Activated T-cell treated with anti-CD3 and anti-CD28 coated beads for 4 hours (primary cell): ENCODE results near the gene BCL10.
A peak's percentile ranks its signal among the peaks of the same experiment; 100 is the strongest.
"Not testable (repeated sequence)": the region's sequence is repeated elsewhere in the genome, so short reads cannot be mapped to it uniquely, and the experiment has no call there.

ENCODE experiments used
- DNase-seq: peaks from one replicate; pipeline ENCODE4 v3.0.0-alpha.2; 2020

Gene BCL10

DNA sequence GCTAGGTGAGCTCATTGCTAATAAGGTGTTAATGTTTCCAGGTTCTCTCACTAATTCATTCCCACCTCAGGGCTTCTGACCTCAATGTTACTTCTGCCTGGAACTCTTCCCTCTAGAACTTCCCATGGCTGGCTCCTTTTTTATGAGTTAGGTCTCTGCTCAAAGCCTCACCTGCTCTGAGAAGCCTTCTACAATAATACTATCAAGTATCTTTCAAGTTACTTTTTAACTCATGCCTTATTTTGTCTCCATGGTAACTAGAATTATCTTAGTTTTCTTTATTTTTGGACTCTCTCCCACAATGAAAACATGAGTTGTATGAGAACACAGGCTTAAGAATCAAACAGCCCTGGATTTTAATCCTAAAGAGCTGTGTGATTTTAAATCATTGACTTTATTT is 13.4 kb downstream of the BCL10 start:
- no peak for DNase-seq

DNA sequence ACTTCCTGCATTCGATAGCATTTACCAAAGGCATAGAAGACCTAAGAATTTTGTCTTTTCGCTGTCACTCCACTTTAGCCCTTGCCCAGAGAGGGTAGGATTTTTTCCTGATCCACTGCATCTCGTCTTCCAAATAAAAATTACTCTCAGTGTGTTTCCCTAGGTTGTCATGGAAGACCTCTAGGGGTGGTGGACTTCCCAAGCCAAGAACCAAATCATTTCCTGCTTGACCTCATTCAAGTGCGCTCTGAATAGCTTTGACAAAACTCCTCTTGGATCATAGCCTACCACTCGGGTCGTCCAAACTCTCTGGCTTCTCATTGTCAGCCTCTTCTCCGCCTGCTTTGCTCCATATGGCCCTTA is 16.5 kb downstream of the BCL10 start:
- no peak for DNase-seq

DNA sequence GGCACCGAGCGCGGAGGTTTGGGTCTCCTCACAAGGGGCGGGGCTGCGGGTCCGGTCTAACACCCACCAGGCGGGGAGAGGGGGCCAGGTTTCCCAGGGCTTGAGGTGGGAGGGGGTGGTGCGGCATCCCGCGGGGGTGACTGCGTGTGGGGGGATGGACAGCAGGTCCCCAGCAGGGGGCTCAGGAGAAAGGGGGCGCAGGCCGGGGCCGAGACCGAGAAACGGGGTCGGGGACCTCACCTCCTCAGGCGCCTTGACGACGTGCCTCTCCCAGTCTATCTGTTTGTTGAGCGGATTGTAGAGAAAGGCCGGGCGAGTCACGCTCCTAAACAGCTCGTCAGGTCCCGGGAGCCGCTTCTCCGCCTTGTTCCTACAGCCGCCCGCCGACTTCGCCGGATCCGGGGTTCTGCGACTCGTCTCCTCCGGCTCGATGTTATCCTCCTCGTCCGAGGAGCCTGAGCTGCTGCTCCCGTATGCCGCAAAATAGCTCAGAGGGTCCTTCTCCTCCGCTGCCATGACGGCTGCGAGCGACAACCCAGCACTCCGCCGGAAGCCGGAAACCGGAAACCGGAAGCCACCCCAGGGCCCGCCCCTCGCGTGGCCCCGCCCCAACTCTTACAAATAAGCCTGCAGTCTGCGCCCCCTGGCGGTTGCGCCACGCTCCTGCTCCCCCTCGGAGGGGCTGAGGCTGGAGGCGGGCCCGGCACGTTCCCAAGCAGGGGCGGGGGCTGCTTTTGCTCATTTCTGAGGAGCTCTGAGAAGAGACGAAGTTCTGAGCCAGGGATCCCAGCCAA is 17.1 kb downstream of the BCL10 start, which contains the start of gene C1orf52:
C1orf52 (minus strand) TSS at position 545 of the 794 bp plus-strand sequence; CDS start at position 516, 29 bp downstream.
- DNase-seq = peak; percentile 99

DNA sequence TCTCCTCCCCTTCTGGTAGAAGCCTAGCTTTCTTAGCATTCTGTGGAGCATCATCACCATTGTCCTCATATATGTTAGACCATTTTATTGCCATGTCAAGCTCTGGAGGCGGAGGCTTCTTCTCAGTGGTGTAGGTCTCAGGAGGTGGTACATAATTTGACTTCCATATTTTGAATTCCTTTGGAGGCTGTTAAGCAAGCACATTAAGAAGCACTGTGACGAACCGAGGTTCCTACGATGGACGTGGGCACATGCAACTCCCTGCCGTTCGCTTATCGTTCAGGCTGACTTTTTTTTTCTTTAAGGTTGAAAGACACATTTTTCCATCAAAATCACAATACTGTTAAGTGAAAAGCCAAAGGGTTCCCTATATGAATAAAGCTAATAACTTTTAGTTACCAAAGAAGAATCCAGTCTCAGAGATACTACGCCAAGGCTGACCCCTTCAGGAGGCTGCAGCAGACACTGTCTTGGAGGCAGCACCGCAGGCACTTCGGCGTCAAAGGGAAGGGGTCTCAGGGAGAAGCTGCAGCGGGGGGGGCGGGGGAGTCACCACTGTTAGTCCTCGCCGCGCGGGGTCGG is 17.8 kb downstream of the BCL10 start:
- no peak for DNase-seq

DNA sequence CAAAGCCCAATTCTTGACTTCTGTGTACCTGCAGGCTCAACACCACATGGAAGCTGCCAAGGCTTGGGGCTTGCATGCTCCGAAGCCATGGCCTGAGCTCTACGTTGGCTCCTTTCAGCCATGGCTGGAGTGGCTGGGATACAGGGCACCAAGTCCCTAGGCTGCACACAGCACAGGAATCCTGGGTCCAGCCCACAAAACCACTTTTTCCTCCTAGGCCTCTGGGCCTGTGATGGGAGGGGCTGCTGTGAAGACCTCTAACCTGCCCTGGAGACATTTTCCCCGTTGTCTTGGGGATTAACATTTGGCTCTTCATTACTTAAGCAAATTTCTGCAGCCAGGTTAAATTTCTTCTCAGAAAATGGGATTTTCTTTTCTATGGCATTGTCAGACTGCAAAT is 27.4 kb downstream of the BCL10 start:
- not testable (repeated sequence) for DNase-seq

DNA sequence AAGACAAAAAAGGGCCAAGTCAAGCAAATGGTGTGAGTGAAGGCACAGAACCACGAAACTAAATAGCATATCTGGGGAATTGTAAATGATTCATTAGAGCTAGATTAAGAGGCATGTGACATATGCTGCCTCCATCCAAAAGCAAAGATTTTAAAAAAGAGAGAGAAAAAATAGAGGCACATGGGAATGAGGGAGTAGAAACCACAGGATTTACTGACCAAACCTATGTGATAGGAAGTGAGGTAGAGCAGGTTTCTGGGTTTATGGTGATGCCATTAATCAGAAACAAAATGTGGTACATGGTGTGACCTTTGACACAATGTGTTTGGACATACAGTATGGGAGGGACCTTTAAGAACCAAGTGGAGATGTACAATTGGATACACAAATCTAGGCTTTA is 30.5 kb downstream of the BCL10 start:
- no peak for DNase-seq

DNA sequence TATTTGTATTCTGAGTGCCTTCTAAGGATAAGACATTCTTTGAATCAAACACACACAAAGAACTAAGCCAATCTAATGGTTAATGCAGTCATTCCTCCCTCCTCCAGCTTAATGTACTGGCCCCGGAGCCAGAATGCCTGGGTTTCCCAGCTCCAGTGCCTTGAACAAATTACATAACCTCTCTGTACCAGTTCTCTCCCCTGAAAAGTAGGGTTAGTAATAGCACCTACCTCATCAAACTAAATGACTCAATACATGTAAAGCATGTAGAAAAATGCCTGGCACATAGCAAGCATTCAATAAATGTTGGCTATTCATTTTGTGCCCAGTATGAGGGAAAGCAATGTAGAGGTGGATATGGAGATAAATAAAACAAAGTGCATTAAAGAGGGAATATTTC is 31.0 kb downstream of the BCL10 start:
- DNase-seq = no peak

DNA sequence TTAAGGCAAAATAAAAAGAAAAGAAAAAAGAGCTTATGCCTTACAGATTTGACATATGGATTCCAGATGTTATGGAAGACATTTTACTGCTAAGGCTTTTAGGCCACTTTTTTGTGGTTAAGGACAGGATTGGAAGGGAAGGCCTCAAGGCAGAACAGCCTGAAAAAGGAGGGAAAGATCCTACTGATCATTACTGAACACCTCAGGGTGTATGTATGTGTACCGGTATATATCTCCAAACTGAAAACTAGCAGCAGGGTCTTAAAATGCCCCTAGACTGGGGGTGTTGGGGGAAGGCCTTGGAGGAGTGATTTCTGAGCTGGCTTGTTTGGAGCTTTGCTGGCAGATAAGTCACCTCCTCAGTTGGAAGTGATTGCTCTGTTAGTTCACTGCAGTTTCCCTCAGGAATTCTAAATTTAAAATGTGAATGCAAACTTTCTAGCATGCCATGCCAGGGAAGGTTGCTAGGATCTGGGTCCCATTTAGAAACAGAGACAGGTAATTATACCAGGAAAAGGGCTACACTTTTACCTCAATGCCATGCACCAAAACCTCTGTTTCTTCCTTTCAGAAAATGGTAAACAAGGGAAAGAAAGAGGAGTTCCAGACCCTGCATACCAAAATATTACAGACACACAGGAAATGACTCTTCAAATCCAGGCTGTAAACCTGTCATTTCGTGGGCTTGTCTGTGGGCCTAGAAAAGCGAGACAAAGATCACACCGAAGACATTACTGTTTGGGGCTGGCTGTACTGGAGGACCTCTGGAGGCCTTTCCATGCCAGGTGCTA is 32.0 kb downstream of the BCL10 start:
- no peak for DNase-seq

DNA sequence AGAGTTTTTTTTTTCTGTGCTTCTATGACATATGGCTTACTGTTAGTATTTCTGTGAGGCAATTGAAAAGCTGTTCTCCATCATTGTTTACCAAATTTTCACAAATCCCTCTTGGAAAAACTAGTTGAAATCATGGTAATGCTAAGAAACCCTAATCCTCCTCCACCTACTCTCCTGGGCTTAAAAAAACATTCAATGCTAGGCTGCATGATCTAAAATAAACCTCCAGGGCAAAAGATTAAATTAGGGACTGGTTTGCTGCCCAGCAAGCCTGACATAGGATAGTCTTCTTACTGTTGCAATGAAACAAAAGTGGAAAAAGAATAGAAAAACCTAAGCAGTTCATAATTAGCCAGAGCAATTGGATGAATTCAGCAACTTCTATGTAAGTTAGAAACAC is 33.1 kb downstream of the BCL10 start:
- no peak for DNase-seq

DNA sequence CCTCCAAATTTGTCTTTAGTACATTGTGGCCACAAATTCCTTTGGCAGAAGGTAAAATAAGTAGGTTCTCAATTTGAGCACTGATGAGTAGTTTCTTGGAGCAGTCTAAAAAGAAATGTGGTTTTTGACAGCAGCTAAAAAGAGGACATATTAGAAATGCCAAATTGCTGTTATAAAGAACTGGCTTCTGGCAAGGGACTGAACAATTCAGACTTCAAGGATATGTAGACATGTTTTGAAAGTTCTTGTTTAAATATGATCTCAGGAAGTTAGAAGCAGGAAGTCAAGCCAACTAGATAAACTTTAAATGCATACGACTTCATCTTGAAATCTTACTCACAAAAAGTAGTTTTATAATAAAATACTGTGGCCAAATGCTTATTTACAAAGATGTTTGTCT is 35.8 kb downstream of the BCL10 start:
- no peak for DNase-seq

DNA sequence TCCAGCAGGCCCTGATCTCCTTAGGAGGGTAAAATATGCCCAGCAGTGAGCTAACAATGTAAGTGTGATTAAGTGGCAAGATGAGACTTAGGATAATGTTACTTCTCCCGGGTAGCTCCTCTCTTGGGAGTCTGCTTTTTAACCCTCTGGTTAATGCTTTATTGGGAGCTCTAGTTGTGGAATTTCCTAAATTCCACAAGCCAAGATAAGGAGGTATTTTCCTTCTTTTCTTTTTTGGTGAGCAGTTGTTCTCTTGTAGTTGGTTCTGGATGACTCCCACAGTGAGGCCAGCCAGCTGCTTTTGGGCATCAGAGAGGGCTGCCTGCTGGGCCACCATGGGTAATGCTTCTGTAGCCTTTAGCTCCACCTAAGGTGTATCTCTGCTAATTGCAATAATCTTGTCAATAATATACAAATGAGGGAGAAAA is 36.2 kb downstream of the BCL10 start:
- no peak for DNase-seq

DNA sequence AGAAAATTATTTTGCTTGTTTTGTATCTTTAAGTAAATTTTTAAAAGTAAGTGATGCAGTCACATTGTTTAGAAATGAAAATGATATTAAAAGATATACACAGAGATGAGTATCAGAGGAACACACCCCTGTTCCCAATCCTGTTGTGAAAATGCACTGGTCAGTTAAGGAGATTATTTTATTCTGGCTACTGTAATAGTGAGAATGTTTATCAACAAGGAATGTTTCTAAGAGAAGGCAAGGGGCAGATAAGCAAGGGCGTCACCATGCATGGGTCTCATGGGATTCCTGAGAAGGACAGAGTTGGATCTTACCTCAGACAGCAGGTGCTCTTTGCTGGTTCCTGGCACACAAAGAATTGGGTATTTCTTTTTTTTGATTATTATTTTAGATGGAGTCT is 38.8 kb downstream of the BCL10 start:
- no peak for DNase-seq

DNA sequence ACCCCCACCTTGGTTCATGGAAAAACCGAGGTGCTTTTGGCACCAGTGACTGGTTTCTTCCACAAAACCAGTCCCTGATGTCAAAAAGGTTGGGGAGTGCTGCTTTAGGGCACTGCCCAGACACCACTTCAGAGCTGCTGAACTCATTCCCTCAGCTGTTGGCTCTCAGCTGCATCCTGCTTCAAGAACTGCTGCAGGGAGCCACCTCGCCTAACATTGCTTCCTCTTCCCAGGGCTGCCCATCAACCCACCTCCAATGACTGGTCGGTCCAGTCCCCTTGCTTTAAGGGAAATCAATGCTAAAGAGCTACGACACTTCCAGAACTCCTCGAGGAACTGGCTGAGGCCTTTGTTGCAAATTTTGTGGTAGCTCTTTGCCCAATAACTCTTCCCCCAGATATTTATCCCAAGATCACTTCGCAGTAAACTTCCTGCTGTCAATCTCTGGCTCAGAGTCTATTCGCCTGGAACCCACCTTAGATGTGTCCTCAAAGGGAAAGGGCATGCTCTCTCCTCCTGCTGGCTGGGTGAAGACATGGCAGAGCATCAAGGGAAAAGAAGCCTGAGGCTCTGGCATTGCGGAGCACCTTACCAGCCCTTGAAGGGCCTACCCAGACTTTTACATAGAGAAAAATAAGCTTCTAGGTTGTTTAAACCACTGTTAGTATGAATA is 46.0 kb downstream of the BCL10 start:
- DNase-seq = no peak

DNA sequence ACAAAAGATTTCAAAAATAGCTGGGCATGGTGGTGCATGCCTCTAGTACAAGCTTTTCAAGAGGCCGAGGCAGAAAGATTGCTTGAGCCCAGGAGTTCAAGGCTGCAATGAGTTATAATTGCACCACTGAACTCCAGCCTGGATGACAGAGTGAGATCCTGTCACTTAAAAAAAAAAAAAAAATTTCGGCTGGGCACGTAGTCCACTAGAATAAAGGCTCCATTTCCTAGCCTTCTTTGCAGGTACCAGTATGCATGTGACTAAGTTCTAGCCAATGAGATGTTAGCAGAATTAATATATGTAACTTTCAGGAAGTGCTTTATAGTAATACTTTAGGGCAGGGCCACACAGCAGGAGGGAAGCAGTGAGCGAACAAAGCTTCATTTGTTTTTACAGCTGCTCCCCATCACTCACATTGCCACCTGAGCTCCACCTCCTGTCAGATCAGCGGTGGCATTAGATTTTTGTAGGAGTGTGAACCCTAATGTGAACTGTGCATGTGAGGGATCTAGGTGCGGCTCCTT is 46.8 kb downstream of the BCL10 start:
- no peak for DNase-seq

DNA sequence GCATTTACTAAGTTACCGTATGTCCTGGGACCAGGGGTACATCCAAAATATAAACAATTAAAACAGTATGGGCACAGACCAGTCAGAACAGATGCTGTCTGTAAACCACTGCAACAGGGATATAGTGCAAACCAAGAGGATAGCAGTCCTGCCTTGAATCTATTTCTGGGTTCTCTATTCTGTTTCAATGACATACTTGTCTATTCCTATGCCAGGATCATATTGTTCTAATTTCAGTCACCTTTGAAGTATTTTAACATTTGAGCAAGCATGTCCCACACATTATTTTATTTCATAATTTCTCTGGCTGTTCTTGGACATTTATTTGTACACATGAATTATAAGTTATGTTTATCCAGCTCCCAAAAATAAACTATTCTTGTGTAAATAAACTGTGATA is 47.5 kb downstream of the BCL10 start:
- DNase-seq = no peak

DNA sequence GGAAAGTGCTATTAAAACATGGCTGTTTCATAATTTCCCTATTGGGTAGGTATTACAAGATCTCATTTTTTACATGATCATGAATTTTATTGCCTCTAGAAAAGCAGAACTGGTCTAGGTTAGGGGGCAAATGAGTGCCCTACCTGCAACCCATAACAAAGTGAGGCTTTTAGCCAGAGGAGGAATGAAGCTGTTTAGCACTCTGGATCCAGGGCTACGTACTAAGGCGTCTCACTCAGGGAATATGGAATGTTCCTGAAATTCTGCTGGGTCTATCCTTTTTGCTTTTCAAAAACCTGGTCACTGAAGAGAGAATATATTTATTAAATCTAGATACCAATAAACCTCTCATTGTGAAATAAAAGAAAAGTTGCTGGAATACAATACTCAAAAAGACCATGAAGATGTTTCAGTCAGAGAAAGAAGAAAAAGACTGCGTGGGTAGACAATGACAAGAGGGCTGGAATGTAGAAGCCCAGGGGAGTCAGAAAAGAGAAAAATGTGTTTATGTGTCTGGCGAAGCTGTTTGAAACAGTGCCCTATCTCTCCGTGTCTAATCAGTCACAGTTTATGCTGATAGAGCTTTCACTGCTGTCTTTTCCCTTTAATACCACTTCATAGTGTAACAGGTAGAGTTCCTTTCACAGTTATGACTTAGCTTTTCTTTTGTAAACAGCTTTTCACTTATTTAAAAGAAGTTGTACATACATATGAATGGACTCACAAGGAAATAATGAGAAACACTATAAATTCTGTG is 50.6 kb downstream of the BCL10 start:
- no peak for DNase-seq

DNA sequence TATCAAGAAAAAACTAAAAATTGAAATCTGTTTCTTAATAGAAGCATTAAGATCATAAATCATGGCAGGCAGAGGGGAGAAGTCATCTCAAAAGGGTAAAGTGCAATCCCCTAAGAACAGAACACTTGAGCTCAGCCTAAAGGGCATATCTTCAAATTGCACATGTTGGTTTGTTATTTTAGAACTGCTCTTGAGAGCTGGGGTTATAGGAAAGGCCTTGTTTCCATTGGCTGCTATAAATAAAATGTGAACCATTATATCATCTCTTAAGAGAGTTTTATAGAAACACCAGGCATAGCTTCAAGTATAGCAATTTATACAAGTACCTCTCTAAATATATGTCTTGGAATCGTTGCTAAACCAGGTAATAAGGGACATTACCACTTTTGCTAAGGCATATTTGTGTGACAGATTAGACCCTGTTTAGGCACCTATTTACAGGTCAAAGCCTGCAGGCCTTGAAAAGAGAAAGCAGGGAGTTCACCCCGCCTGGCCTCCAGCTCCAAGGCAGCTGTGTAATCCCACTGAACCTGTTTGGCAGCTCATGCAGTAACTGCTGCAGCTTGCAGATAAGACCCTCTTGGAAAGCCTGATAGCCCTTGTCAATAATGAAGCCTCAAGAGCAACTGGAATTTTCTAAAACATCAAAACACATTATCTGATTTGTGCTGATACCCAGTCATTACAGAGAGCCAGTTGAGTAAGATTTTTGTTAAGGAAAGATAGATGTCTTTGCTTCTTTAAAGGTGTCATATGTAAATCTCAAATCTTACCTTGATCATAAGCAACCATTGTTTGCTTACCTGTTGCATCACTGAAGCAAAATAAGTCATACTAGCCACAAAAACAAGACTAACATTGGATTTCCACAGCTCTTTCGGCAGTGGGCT is 51.5 kb downstream of the BCL10 start:
- no peak for DNase-seq

DNA sequence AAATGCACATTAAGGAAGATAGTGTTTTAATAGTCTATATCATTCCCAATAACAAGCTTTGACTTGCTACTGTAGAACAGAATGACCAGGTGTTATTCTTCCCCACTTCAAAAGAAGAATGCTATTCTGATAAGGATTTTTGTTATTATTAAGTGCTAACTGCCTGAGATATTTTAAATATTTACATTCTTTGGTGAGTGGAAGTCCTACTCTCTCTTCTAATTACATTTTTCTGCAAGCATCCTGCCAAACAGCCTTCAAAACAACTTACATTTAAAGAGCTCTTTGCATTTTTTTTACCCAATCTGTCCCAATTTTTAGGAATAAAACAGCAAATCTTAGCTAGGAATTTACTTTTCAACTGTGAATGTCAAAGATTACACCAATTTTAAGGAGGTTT is 52.1 kb downstream of the BCL10 start:
- no peak for DNase-seq

DNA sequence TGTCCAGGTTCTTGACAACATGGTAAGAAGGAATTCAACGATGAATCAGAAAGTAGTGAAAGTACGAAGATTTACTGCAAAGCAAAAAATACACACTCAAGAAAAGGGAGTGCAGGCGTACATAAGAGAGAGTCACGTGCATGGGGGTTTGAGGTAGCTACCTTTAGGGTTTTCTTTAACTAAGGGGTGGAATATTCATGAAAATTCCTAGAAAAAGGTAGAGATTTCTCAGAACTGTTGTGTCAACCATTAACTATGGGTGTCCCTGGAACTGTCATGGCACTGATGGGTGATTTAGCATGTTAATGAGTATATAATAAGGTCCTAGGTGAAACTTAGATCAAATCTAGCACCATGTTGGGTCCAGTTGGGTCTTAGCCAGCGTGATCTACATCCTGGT is 53.1 kb downstream of the BCL10 start:
- no peak for DNase-seq

DNA sequence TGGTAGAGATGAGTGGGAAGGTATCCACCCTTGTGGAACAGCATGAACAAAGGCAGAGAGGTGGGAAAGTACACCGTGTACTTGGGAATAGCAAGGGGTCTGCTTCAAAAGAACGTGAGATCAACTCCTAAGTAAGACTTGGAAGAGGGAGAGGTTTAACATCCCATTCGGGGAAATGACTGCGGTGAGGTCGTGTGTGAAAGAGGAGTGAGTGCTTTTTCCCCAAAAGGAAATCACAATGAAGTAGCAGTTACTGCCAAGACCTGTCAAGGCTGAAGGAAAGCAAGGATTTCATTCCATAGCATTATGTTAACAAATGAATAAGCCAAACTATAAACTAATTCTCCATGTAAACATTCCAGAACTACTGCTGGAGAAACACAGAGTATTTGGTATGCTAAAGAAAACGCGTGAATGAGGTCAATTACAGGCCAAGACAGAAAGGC is 55.7 kb downstream of the BCL10 start:
- DNase-seq = no peak
